CD4-positive, alpha-beta T cell treated with Interleukin-17A for 1 hour (primary cell): ENCODE measurements around the gene MSL2.
"Not testable (repeated sequence)": the region's sequence is repeated elsewhere in the genome, so short reads cannot be mapped to it uniquely, and the experiment has no call there.

Experiments used
- DNase-seq: peaks from one replicate; pipeline ENCODE4 v3.0.0-alpha.2; 2020

The MSL2 gene

DNA sequence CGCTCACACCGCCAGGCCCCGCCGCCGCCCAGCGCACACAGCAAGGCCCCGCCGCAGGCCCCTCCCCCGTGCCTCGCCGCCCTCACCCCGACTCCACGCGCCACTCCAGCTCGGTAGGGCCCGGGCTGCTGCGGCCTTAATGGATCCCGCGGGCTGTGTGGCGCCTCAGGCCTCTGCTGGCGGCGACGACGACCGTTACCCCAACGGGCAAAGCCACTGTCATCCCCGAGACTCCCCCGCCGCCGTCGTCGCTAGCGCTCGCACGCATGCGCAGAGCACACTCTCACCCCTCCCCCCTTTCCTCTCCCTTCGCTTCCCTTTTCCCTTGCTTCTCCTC, at the start of gene MSL2:
Gene MSL2, minus strand, starts transcription at position 272 of the 337 bp plus-strand sequence. CDS start 1,222 bp downstream, outside the sequence.
- DNase-seq = no peak

DNA sequence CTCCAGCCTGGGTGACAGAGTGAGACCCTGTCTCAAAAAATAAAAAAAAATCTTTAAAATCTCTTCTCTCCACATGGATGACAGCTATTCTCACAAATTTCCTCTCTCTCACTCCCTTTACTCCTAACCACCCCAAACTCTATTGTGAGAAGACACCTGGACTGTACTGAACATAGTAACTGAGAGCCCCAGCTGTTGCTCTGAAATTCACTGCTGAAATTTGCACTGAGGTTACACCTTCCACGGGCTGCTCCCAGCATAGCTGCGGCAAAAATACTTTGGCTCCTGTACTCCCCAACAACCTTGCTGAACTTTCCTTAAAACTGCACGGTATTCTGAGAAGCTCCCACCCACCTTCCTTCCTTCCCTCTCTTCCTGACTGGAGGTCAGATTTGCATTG, 49.6 kb upstream of the MSL2 start:
- DNase-seq = no peak

DNA sequence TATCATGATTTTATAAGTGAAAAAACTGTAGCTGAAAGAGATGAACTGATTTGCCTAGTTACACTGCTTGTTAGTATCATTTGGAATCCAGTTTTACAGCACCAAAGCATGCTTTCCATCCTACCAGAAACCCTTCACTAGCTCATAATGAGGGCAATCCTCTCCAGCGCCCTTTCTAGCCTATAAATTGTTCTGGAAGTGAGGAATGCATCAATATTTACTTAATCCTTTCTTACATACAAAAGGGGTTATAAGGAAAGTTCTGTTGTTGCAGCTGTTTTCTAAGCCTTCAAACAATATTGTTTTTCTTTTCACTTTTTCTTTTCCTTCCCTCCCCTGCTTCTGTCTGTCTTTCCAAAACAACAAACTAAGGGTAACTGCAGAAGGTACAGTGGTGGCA, 43.0 kb upstream of the MSL2 start:
- DNase-seq = no peak

- DNase-seq = no peak
These were observed 42.0 kb upstream of the MSL2 start for GRCh38 chr3:136237961-136238649.

DNA sequence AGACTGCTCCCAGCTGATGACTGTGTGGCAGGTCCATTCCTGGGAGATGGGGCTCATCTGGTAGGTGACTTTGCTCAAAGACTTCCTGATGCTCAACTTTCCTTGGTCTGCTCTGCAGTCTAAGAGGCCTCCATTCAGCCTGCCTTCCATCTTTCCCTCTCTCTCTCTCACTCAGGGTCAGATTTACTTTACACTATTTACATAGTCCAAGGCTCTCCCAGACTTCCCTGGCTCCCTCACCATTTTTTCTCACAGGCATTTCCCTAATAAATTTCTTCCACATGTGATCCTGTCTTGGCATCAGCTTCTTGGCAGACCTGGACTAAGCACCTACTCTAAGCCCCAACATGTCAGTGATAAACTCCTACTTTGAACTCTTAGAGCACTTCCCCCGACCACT, 41.0 kb upstream of the MSL2 start:
- DNase-seq = no peak

DNA sequence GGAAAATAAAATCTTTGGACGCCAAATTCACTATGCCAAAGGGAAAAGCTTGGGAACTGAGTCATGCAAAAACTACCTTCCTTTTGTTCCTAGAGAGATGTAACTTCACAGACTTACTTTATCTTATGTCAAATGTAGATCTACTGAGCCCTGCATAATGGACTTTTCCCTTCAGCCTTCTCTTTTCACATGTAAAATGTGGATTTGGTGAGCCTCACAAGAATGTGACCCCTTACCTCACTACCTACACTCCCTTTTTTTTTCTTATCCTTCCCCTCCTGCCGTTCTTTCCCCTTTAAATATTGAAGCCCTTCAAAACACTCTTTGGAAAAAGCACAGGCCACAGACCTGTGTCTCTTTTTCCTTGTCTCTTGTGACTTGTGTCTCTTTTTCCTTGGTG, 40.0 kb upstream of the MSL2 start:
- DNase-seq = no peak

DNA sequence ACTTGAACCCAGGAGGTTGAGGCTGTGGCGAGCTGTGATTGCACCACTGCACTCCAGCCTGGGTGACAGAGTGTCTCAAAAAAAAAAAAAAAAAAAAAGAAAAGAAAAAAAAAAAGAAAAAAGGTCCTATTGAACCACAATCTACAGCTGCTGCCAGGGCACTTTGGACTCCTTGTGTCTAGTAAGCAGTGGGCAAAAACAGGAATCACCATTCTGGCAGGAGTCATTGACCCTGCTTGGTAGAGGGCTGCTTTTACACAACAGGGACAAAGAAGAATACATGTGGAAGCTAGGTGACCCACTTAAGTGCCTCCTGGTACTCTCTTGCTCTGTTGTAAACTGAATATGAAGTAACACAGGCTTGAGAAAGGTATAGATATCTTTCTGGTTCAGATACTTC, 39.4 kb upstream of the MSL2 start:
- DNase-seq = no peak

DNA sequence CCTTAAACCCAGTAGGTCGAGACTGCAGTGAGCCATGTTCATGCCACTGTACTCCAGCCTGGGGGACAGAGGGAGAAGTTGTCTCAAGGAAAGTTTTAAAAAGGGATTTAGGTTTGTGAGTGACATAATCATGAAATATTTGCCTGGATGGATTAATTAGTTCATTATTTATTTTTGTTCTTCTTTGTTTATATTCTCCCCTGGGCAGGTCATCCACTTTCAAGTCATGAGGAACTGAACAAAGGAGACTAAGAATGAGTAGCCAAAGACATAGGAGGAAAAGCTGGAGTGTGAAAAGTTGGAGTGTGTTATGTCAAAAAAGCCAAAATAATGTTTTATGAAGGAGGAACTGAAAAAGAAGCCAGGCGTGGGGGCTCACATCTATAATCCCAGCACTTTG, 36.3 kb upstream of the MSL2 start:
- DNase-seq = no peak

GRCh38 chr3:136222746-136223145, 26.6 kb upstream of the MSL2 start:
- not testable (repeated sequence) for DNase-seq

GRCh38 chr3:136211547-136211946, 15.4 kb upstream of the MSL2 start:
- no peak for DNase-seq

DNA sequence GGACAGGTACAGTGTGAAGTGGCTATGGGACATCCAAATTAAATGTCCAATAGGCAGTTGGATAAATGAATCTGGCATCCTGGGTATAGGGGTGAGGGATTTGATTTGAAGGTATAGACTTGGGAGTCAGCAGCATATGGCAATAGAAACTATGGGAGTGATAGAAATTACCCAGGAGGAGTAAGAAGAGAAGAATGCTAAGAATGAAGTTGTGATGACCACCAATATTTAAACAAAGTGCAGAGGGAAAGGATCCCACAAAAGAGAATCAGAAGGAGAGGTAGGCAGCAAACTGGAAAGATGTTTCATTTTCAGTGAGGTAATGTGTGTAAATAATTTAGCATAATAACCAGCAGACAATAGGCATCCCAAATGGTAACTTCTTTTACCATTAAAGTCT, 13.8 kb upstream of the MSL2 start:
- no peak for DNase-seq

DNA sequence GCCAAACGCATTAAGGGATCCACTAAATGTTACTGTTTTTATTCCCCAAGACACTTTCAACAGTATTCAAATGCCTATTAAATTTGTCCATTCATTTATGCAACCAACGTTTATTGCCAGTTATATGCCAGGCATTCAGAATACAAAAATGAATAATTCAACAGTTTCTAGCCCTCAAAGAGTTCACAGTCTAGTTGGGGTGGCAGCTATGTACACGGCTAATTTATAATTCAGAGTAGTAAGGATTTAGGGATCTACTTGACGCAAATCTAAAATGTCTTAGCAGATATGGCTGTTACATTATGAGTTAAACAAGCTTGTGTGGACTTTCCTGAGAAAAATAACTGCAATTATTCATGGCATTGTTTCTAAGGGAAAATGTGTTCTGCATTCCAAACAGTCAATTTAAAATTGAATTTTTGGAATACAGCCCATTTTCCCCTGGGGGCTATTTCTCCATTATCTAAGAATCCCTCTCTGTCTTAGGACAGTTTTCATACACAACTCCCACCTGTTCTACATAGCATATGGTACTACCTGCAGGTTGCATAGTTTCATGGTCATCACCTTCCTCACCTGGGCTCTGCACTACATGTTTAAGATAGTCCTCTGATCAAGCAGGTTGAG, 11.5 kb upstream of the MSL2 start:
- no peak for DNase-seq

DNA sequence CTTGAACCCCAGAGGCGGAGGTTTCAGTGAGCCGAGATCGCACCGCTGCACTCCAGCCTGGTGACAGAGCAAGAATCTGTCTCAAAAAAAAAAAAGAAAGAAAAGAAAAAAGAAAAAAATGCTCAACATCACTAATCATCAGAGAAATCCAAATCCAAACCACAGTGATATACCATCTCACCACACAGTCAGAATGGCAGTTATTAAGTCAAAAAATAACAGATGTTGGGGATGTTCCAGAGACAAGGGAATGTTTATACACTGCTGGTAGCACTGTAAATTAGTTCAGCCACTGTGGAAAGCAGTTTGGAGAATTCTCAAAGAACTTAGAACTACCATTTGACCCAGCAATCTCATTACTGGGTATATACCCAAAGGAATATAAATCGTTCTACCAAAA, 3.1 kb upstream of the MSL2 start:
- not testable (repeated sequence) for DNase-seq

DNA sequence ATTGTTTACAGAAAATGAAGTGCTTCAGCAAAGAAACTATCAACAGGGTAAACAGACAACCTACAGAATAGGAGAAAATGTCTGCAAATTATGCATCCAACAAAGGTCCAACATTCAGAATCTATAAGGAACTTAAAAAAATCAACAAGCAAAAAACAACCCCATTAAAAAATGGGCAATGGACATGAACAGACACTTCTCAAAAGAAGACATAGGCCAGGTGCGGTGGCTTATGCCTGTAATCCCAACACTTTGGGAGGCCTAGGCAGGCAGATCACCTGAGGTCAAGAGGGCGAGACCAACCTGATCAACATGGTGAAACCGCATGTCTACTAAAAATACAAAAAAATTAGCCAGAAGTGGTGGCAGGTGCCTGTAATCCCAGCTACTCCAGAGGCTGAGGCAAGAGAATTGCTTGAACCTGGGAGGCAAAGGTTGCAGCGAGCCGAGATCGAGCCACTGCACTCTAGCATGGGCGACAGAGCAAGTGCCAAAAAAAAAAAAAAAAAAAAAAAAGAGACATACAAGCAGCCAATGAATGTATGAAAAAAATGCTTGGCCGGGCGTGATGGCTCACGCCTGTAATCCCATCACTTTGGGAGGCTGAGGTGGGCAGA, 2.4 kb upstream of the MSL2 start:
- DNase-seq = not testable (repeated sequence)

DNA sequence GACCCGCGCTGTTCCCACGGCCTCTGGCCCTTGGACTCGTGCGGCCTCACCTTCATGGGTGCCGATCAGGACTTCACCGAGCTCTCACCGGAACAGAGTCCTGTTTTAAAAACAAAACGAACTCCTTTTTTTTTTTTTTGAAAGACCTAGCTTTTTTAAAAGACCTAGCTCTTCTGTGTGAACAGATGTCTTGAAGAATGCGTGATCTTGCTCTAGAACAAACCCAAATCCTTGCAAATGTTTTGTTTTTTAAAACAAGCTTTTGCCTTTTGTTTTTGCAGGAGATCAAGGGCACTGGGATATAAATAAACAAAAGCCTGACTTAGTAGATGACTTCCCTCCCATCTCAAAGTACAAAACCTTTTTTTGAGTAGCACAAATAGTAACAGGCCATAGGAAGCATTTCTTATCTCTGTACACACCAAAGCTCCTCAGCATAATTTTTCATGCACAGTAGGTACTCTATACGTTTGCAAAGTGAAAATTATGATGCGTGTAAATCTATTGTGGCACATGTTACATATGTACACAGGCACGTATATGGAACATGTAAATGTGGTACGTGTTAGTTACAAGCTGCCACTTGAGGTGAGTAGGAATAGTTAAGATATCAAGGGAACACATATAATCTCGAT, 1.1 kb upstream of the MSL2 start:
- no peak for DNase-seq

GRCh38 chr3:136196401-136197158, 445 bp upstream of the MSL2 start:
- peak; percentile 98 for DNase-seq

- peak; percentile 88 for DNase-seq
These were observed 674 bp downstream of the MSL2 start for GRCh38 chr3:136195258-136196063.

- DNase-seq = peak; percentile 76
These were observed 1.5 kb downstream of the MSL2 start for GRCh38 chr3:136194409-136195257.

- peak; percentile 30 for DNase-seq
These were observed 2.7 kb downstream of the MSL2 start for GRCh38 chr3:136193278-136194054.

DNA sequence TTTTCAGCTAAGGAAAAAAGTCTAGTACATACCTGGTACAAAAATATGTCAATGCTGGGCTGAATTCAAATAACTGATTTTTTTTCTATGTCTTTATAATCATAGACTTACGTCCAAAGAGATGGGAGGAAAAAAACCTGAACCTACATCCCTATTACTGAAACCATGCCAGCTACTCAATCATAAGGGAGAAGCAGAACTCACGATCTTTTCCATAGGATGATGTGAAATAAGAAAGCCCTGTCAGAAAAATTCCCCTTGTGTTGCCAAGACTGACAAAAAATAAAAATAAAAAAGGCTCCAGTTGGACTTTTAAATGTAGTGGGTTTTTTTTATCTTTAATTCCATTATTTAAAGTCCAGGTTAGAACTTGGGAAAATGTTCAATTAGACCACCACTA, 3.3 kb downstream of the MSL2 start:
- DNase-seq = no peak

DNA sequence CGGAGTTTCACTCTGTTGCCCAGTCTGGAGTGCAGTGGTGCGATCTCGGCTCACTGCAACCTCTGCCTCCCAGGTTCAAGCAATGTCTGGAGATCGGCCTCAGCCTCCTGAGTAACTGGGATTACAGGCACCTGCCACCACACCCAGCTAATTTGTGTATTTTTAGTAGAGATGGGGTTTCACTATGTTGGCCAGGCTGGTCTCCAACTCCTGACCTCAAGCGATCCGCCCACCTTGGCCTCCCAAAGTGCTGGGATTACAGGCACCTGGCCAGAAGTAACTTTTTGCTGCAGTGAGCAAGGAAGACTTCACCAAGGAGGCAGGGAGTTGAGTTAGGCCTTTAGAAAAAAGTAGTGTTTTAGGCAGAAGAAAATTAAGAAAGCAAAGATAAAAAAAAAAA, 3.9 kb downstream of the MSL2 start:
- not testable (repeated sequence) for DNase-seq
